Pons (tissue), 1 donor: ENCODE data around the gene KIRREL3.

Source experiments
- DNase-seq: peaks from one replicate; pipeline ENCODE4 v3.0.0-alpha.2; 2016; ENCODE audit warnings: low spot score

KIRREL3 gene

DNA sequence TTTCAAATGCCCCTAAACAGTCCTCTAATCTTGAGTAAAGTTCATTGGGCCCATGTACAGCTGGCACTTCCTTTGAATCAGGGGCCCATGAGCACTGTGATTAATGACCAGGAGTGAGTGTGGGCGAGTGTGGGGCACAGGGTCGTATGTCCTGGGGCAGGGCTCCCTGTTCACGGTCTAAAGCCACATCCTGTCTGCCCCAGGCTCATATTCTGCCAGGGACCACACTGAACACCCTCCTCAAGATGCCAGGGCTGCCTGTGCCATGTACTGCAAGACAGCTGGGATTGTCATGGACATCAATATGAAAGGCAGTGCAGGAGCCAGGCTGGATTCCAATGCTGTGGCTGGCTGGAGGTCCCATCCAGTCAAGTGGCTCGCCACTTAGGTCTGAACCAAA lies 130.5 kb downstream of the KIRREL3 start:
- no peak for DNase-seq

- DNase-seq = no peak
Measured at GRCh38 chr11:126868741-126869140, 131.8 kb downstream of the KIRREL3 start.

DNA sequence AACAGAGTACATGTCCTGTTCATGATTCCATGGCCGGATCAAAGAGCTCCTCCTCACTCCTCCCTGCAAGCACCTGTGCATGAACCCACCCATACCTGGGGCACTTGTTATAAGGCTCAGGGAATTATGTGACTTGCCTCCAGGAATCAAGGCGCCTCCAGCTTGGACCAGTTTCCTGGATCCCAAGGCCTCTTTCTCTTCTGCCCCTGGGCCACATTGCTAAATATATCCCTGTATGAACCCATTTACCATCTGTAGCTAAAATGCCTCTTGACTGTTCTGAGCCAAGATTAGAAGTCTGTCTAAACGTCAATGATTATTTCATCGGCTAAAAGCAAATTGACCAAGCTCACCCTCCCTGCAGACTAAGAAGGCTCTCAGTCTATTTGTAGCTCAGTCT lies 135.6 kb downstream of the KIRREL3 start:
- DNase-seq = no peak

DNA sequence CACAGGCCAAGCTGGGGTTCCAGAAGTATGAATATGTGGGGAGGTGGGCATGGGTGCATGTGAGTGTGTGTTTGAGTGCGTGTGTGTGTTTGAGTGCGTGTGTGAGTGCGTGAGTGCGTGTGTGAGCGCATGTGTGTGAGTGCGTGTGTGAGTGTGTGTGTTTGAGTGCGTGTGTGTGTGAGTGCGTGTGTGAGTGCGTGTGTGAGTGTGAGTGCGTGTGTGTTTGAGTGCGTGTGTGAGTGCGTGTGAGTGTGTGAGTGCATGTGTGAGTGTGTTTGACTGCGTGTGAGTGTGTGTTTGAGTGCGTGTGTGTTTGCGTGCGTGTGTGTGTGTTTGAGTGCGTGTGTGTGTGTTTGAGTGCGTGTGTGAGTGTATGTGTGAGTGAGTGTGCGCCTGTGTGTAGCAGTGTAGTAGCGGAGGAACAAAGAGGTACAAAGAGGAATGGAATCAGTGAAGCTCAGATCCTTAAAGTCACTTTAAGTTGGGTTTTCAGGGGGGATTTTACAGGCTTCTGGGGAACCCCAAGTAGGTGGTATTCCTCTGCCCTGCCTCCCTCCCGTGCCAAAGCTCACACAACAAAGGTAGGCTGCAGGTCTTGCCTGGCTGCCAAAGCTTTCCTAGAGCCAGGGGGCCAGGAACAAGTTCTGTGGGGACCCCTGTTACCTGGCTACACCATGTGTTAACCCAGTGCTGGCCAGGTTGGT lies 137.1 kb downstream of the KIRREL3 start:
- DNase-seq = no peak

DNA sequence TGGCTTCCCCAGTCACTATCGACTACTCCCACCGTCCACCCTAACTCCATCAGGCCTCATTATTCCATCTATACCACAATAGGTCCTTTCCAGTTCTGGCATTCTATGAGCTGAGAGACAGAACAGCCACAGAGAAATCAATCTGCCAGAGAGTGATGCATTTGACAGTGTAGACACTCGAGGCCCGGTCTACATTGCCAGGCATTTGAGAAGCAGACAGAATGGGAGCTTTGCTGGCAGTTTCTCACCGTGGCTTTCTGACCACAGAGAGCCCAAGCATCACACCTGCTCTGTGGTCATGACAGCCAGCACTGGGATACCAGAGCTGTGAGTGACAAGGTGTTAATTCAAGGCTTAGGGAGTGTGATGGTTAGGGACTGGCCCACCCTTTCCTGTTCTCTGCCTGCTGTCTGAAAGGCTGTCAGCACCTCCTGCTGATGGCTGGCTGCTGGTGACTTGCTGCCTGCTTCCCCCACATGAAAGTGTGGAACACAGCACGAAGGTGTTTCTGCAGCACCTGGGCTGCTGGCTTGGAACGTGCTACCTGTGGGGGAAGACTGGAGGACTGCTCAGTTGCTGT lies 137.8 kb downstream of the KIRREL3 start:
- DNase-seq = no peak

DNA sequence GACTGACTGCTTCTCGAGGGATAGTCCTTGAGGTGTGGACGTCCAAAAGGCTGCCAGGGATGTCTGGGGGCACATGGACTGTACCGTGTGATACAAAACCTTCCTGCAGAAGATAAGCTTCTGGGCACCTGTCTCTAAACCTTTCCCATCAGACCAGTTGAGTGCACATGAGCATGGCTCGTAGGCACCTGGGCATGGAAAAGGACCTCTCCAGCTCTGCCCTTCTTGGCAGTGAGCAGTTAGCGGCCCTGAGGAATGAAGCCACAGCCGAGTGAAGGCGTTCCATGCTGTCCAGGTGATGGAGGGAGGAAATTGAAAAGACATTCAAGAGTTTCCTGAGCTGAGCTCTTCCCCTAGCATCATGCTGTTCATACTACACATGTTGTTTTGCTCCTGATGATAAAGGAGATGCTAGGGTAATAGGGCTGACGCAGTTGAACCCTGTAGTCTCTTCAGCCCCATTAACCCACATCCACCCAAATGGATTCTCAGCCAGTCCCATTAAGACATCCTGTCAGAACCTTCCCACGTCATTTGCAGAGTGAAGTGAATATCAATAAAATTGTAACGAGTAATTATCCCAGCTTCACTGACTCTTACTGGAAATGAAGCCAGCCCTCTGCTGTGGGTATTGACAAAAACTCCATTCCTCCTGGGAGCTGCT lies 138.6 kb downstream of the KIRREL3 start:
- DNase-seq = no peak

GRCh38 chr11:126857860-126858808 lies 142.4 kb downstream of the KIRREL3 start:
- no peak for DNase-seq

GRCh38 chr11:126855536-126855935 lies 145.0 kb downstream of the KIRREL3 start:
- DNase-seq = no peak

DNA sequence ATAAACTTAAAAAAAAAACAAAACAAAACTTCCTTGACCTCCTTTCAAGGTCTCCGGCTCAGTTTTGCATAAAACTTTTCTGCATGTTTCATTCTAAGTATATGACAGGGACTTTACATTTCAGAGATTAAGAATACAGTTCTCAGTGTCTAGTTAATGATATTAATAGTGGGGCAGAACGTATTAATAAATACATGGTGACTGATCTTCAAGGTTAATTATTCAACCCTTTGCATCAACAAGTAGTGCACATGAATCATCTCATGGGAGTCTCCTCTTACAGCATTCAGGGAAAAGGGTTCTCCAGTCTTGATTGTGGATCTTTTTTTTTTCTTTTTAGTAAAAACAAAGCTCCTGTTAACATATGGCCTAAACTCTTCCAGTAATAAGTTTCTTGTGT lies 146.8 kb downstream of the KIRREL3 start:
- no peak for DNase-seq

- DNase-seq = no peak
Measured at GRCh38 chr11:126844789-126845188, 155.8 kb downstream of the KIRREL3 start.

- DNase-seq = no peak
Measured at GRCh38 chr11:126843096-126843495, 157.5 kb downstream of the KIRREL3 start.

GRCh38 chr11:126841999-126842398 lies 158.6 kb downstream of the KIRREL3 start:
- no peak for DNase-seq

- no peak for DNase-seq
Measured at GRCh38 chr11:126840975-126841374, 159.6 kb downstream of the KIRREL3 start.

DNA sequence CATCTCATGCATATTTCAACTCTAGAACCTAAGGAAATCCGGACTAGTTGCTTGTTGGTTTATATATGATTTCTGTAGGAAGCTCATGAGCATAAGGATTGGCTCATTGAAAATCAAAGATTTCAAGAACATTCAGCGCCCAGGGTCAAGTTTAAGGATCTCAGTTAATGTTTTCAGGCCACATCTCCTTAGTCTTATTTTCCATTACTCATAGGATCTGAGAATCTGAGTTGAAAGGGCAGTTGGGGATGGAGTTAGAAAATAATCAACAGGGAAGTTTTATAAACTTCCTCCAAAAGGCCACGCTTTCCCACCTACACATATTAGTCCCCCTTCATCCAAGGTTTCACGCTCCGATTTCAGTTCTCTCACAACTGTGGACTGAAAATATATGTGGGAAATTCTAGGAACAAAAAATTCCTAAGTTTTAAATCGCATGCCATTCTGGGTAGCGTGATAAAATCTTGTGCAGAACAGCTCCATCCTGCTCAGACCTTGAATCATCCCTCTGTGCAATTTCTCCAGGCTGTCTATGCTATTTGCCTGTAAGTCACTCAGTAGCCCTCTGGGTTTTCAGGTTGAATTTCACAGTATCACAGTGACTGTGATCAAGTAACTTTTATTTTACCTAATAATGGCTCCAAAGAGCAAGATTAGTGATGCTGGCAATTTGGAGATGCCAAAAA lies 160.2 kb downstream of the KIRREL3 start:
- DNase-seq = no peak

- DNase-seq = peak; percentile 84
Measured at GRCh38 chr11:126839496-126839895, 161.1 kb downstream of the KIRREL3 start.

DNA sequence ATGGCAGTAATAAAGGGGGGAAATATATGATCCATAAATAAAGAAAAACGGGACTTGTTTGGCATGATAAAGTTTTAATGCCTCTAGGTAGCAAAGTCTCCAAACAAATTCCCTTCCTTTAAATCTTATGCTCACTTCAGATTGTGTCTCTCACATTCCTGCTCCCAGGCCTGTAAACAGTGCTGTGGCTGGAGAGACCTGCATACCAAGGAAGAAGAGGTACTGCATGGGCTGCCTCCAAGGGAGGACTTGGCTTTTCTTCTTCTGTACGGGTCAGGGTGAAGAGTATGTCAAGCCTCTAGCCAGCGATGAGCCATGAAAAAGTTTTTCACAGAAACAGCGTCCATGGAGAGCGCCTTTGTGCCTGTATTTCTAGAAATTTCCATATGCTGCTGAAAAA lies 161.8 kb downstream of the KIRREL3 start:
- no peak for DNase-seq

- DNase-seq = peak; percentile 56
Measured at GRCh38 chr11:126837581-126837980, 163.0 kb downstream of the KIRREL3 start.

DNA sequence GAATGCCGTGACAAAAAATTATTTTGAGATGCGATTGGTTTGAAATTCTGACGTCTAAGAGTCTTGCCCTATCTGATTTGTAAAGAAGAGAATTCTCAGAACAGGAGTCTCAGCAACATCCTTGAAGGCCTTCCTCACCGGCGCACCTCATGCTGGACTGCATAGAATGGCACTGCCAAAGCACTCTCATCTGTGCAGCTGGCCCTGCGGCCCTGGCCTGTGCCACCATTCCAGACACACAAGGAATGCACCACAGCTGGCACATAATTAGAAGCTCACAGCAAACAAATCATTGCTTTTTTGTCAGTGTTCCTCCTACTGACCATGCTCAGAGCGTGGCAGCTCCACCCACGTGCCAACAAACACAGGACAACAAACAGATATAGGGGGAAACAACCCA lies 166.0 kb downstream of the KIRREL3 start:
- DNase-seq = peak; percentile 58

- DNase-seq = no peak
Measured at GRCh38 chr11:126834149-126834548, 166.4 kb downstream of the KIRREL3 start.

GRCh38 chr11:126833065-126833464 lies 167.5 kb downstream of the KIRREL3 start:
- DNase-seq = no peak

DNA sequence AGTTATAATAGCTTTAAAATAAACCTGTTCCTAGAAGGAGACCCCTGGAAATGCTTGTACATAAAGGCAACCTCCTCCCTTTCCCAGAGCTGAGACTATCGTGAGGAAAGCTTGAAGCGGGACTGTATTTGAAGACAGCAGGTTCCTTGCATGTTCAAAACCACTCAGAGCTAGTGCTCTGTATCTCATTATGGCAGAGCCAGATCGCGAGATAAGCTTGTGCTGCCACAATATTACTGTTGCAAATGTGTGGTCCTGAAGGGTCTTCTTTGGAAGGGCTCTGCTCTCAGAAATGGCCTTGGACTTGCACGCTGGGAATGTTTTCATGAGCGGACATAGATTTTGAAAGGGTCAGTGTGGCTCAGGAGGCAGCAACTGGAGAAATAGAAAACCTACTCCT lies 168.2 kb downstream of the KIRREL3 start:
- no peak for DNase-seq
